ENCODE measurements around the gene RGS8.

DNA sequence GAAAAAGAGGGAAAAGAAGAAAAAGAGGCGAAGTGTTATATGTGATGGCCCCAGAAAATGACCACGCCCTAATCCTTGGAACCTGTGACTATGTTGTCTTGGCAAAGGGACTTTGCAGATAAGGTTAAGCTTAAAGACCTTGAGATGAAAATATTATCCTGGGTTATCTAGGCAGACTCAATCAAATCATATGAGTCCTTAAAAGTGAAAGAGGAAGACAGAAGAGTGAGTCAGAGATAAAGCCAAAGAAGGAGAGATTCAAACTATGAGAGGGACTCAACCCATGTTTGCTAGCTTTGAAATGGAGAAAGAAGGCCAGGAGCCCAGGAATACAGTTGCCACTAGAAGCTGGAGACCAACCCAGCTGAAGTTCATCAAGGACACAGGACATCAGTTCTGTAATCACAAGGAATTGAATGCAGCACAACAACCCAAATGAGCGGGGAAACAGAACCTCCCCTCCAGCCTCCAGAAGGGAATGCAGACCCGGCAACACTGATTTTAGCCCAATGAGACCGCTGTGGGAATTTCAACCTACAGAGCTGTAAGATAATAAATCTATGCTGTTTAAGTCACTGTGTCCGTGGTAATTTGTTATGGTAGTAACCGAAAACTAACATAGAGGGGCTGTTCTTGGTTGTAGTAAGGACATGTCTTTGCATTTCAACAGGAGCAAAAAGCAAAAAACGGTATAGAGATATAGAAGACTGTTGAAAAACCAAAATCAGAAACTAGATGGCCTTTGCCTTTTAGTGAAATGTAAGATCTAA, 4.2 kb upstream of the RGS8 start:
- TF ChIP-seq POLR2A (IDR thresholded peaks at IDR 0.05; ENCODE audit: low read depth, low read length) (no peak), TAF1 (IDR thresholded peaks at IDR 0.05; ENCODE audit: borderline replicate concordance, low read depth, low read length) (no peak), POLR2AphosphoS5 (IDR thresholded peaks at IDR 0.05; ENCODE audit: low read depth, low read length) (no peak)

Data from GM12892 (cell line).